GM19023 (cell line): ENCODE results near the gene ABCA7.

Experiments used
- ATAC-seq: cut with Tn5 transposase; IDR thresholded peaks from one replicate; pipeline ENCODE4 v1.9.1; 2021; ENCODE audit warnings: mild to moderate bottlenecking, moderate library complexity; ENCODE audit not compliant: unreplicated experiment

The ABCA7 gene

GRCh38 chr19:1102407-1103131 lies 62.7 kb downstream of the ABCA7 start:
- ATAC-seq = no peak

- no peak for ATAC-seq
Measured at GRCh38 chr19:1103132-1103707, 63.3 kb downstream of the ABCA7 start.

- peak; percentile 65 for ATAC-seq
Measured at GRCh38 chr19:1103708-1104310, 63.9 kb downstream of the ABCA7 start, which contains the start of gene GPX4. GPX4 (plus strand) TSS chr19:1103994; CDS start chr19:1104044, 50 bp downstream.

- ATAC-seq = peak; percentile 29
Measured at GRCh38 chr19:1104311-1105007, 64.6 kb downstream of the ABCA7 start.

- no peak for ATAC-seq
Measured at GRCh38 chr19:1105008-1105872, 65.3 kb downstream of the ABCA7 start.

- ATAC-seq = no peak
Measured at GRCh38 chr19:1105873-1106840, 66.2 kb downstream of the ABCA7 start.

- no peak for ATAC-seq
Measured at GRCh38 chr19:1106841-1107660, 67.1 kb downstream of the ABCA7 start.

GRCh38 chr19:1107661-1108261 lies 67.9 kb downstream of the ABCA7 start:
- no peak for ATAC-seq

GRCh38 chr19:1108291-1109031 lies 68.6 kb downstream of the ABCA7 start:
- ATAC-seq = no peak

- no peak for ATAC-seq
Measured at GRCh38 chr19:1109032-1109551, 69.2 kb downstream of the ABCA7 start.

GRCh38 chr19:1109697-1110671 lies 70.1 kb downstream of the ABCA7 start:
- ATAC-seq = no peak

GRCh38 chr19:1110809-1111640 lies 71.1 kb downstream of the ABCA7 start:
- ATAC-seq = no peak

- ATAC-seq = no peak
Measured at GRCh38 chr19:1111641-1112267, 71.8 kb downstream of the ABCA7 start.

- ATAC-seq = no peak
Measured at GRCh38 chr19:1112268-1113029, 72.5 kb downstream of the ABCA7 start.
